Measurements from ENCODE around the gene MDGA2.

Gene MDGA2

DNA sequence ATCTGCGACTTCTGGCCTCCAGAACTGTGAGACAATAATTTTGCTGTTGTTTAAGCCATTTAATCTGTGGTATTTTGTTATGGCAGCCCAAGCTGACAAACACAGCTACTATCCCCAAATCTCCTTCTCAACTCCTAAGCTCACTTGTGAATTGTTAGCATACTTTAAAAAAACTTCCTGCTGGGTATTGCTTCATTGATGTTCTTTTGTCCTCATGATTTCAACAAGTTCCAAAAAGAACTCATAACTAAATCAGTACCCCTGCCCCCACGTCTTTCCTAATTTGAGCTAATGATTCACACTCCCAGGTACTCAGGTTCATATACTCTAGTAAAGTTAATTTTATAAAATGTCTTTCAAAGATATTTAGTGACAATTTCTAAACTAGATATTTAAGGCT lies 125.5 kb downstream of the MDGA2 start:
- no peaks in the 10 kb centered on the region for H3K36me3 ChIP-seq (ENCODE audit: control insufficient read depth in 2 of 2, insufficient read depth in 2 of 2, low read length in 2 of 2)
- H3K27ac ChIP-seq (ENCODE audit: low read length), result no peak overlapping the region
- no peak overlapping the region for H3K9ac ChIP-seq (ENCODE audit: low read length in 2 of 2)
- H3K4me1 ChIP-seq (ENCODE audit: control insufficient read depth, insufficient read depth, low read length), result no peaks in the 10 kb centered on the region
- no peak overlapping the region for H3K4me3 ChIP-seq (ENCODE audit: low read length in 2 of 2)
- no peaks in the 10 kb centered on the region for H3K9me3 ChIP-seq (ENCODE audit: control insufficient read depth in 2 of 2, low read length in 2 of 2)
- H3K27me3 ChIP-seq (ENCODE audit: control insufficient read depth in 1 of 2, insufficient read depth in 2 of 2, low read length in 2 of 2), result no peaks in the 10 kb centered on the region

DNA sequence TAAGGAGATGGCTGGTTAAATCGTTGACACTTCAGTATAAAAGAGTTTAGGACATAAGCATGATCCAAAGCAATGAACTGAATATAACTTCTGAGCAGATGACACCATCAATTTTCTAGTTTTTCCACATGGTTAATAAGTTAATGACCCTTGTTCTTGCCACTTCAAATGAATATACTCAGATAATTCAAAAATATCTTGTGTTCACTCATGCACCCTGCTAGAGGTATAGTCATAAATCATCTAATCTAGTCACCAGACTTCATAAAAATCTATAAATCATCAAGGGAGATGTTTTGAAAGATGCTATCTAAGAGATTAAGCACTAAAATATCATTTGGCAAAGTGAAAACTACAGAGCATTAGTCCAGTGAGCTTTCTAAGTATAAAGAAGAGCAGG lies 131.9 kb downstream of the MDGA2 start:
- no peaks in the 10 kb centered on the region for H3K9me3 ChIP-seq (ENCODE audit: control insufficient read depth in 2 of 2, low read length in 2 of 2)
- no peaks in the 10 kb centered on the region for H3K27me3 ChIP-seq (ENCODE audit: control insufficient read depth in 1 of 2, insufficient read depth in 2 of 2, low read length in 2 of 2)
- H3K4me1 ChIP-seq (ENCODE audit: control insufficient read depth, insufficient read depth, low read length), result no peaks in the 10 kb centered on the region
- H3K4me3 ChIP-seq (ENCODE audit: low read length in 2 of 2), result no peak overlapping the region
- H3K9ac ChIP-seq (ENCODE audit: low read length in 2 of 2), result no peak overlapping the region
- no peaks in the 10 kb centered on the region for H3K36me3 ChIP-seq (ENCODE audit: control insufficient read depth in 2 of 2, insufficient read depth in 2 of 2, low read length in 2 of 2)
- H3K27ac ChIP-seq (ENCODE audit: low read length), result no peak overlapping the region

DNA sequence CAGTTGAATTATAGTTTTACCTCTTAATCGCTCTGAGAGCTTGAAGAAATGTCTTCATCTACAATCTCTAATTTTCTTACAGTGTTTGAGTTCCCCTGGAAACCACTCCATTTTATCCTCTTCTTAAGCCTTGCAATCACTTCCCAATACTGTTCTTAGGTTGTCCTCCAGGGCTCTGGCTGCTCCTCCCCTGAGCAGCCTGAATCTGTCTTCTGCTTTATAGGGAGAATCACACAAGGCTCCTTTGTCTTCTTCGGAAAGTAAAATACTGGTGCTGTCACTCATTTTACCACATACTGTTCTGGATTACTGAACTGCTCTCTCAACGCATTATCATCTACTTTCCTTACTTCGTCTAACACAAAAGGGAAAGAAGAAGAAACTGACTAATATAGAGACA lies 133.7 kb downstream of the MDGA2 start:
- Histone ChIP-seq H3K4me3 (ENCODE audit: low read length in 2 of 2) (no peak overlapping the region), H3K27ac (ENCODE audit: low read length) (no peak overlapping the region), H3K27me3 (ENCODE audit: control insufficient read depth in 1 of 2, insufficient read depth in 2 of 2, low read length in 2 of 2) (no peaks in the 10 kb centered on the region), H3K9me3 (ENCODE audit: control insufficient read depth in 2 of 2, low read length in 2 of 2) (no peaks in the 10 kb centered on the region), H3K36me3 (ENCODE audit: control insufficient read depth in 2 of 2, insufficient read depth in 2 of 2, low read length in 2 of 2) (no peaks in the 10 kb centered on the region), H3K4me1 (ENCODE audit: control insufficient read depth, insufficient read depth, low read length) (no peaks in the 10 kb centered on the region), H3K9ac (ENCODE audit: low read length in 2 of 2) (no peak overlapping the region)

DNA sequence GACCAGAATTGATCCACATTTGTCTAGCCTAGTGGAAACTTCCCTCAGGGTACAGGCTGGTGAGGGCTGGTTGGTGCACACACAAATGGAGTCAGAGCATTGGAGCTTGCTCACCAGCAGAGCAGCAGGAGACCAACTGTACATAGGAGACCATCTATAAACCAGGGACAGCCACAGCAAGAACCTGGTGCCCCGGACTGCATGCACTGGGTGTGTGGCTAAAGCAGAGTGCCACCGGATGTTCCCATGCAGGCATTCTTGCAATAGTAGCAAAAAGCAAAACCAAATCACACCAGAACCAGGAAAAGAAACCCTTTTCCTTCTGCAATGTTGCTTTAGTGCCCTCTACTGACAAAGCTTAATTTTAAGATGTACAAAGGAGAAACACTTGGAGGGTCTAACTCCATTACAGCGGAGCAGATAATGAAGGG lies 136.4 kb downstream of the MDGA2 start:
- Histone ChIP-seq H3K9me3 (ENCODE audit: control insufficient read depth in 2 of 2, low read length in 2 of 2) (no peaks in the 10 kb centered on the region), H3K36me3 (ENCODE audit: control insufficient read depth in 2 of 2, insufficient read depth in 2 of 2, low read length in 2 of 2) (no peaks in the 10 kb centered on the region), H3K4me1 (ENCODE audit: control insufficient read depth, insufficient read depth, low read length) (no peaks in the 10 kb centered on the region), H3K4me3 (ENCODE audit: low read length in 2 of 2) (no peak overlapping the region), H3K27me3 (ENCODE audit: control insufficient read depth in 1 of 2, insufficient read depth in 2 of 2, low read length in 2 of 2) (no peaks in the 10 kb centered on the region), H3K9ac (ENCODE audit: low read length in 2 of 2) (no peak overlapping the region), H3K27ac (ENCODE audit: low read length) (no peak overlapping the region)

DNA sequence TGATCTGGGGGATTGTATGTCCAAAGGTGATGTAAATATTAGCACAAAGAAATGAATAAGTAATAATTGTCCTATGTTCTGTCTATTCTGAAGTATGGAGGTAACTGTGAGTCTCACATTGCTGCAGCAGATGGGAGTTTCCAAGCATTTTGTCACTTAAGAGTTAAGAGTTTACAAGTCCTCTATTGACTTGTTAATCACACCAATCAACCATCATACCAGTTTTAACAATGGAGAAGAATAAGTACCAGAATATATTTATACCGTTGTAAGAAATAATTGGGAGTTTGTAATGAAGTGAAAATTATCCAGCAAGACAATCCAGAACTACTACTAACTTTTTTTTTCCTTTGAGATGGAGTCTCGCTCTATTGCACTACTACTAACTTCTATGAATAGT lies 139.1 kb downstream of the MDGA2 start:
- Histone ChIP-seq H3K9me3 (ENCODE audit: control insufficient read depth in 2 of 2, low read length in 2 of 2) (no peaks in the 10 kb centered on the region), H3K9ac (ENCODE audit: low read length in 2 of 2) (no peak overlapping the region), H3K4me1 (ENCODE audit: control insufficient read depth, insufficient read depth, low read length) (no peaks in the 10 kb centered on the region), H3K4me3 (ENCODE audit: low read length in 2 of 2) (no peak overlapping the region), H3K27me3 (ENCODE audit: control insufficient read depth in 1 of 2, insufficient read depth in 2 of 2, low read length in 2 of 2) (no peaks in the 10 kb centered on the region), H3K27ac (ENCODE audit: low read length) (no peak overlapping the region), H3K36me3 (ENCODE audit: control insufficient read depth in 2 of 2, insufficient read depth in 2 of 2, low read length in 2 of 2) (no peaks in the 10 kb centered on the region)

DNA sequence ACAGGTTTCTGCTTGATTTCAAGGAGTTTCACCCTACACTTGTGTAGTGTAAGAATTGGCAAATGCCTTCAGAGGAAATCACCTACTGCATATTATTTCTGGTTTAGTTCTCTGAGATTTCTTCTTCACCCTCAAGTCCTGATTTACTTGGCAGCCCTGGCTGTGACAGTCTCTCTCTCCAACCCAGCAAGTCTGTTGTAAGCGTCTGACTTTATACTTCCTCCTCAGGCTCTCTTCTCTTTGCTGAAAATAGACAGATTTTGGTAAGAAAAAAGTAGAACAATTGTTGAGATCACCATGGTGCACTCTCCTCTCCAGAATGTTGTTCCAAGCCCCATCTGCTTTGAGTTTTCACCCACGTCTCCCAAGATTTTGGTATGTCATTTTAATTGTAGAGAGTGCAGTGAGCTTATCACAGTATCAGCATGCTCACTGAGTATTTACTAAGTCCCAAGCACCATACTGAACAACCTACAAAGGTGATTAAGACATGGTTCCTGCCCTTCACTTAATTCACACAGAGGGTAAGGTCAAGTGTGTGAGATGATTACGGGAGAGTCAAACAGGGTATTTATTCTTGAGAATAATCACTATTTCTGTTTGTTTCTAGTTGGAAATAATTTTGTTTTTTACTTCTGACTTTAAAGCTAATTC lies 148.7 kb downstream of the MDGA2 start:
- H3K9ac ChIP-seq (ENCODE audit: low read length in 2 of 2), result no peak overlapping the region
- H3K27me3 ChIP-seq (ENCODE audit: control insufficient read depth in 1 of 2, insufficient read depth in 2 of 2, low read length in 2 of 2), result no peaks in the 10 kb centered on the region
- H3K4me3 ChIP-seq (ENCODE audit: low read length in 2 of 2), result no peak overlapping the region
- H3K4me1 ChIP-seq (ENCODE audit: control insufficient read depth, insufficient read depth, low read length), result no peaks in the 10 kb centered on the region
- no peaks in the 10 kb centered on the region for H3K36me3 ChIP-seq (ENCODE audit: control insufficient read depth in 2 of 2, insufficient read depth in 2 of 2, low read length in 2 of 2)
- H3K9me3 ChIP-seq (ENCODE audit: control insufficient read depth in 2 of 2, low read length in 2 of 2), result no peaks in the 10 kb centered on the region
- no peak overlapping the region for H3K27ac ChIP-seq (ENCODE audit: low read length)

DNA sequence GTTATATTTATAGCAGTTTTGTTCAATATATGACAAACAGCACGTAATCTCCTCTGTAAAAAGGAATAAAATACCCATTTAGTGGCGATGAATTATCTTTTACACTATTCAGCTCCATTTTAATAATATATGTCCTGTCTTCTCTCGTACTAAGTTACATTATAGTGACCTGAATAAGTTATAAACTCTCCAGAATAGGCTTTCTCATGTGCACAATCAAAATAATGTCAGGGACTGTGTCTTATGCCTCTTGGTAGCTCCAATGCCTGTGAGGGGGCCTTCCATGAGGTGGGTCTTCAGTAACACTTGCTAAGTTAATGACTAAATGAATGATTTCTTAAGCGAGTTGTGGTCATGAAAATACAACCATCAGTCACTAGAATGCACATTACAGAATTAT lies 150.9 kb downstream of the MDGA2 start:
- no peaks in the 10 kb centered on the region for H3K4me1 ChIP-seq (ENCODE audit: control insufficient read depth, insufficient read depth, low read length)
- no peak overlapping the region for H3K4me3 ChIP-seq (ENCODE audit: low read length in 2 of 2)
- H3K27ac ChIP-seq (ENCODE audit: low read length), result no peak overlapping the region
- H3K9me3 ChIP-seq (ENCODE audit: control insufficient read depth in 2 of 2, low read length in 2 of 2), result no peaks in the 10 kb centered on the region
- H3K9ac ChIP-seq (ENCODE audit: low read length in 2 of 2), result no peak overlapping the region
- no peaks in the 10 kb centered on the region for H3K27me3 ChIP-seq (ENCODE audit: control insufficient read depth in 1 of 2, insufficient read depth in 2 of 2, low read length in 2 of 2)
- H3K36me3 ChIP-seq (ENCODE audit: control insufficient read depth in 2 of 2, insufficient read depth in 2 of 2, low read length in 2 of 2), result no peaks in the 10 kb centered on the region

DNA sequence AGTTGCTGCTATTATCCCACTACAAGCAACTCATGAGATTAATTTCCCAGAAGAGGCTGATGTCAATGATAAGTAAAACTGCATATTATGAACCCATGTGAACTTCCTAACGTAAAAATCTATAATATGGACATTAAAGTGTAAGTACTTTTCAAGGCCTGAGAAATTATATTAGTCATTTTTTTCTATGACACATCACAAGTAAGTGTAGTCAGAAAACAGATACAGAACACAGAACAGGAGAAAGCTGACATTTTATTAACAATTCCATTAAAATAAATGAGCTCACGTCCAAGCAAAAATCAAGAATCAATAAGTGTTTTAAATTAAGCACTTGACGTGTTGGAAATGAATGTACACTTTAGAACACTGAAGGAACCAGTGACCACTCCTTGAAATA lies 155.0 kb downstream of the MDGA2 start:
- Histone ChIP-seq H3K4me3 (ENCODE audit: low read length in 2 of 2) (no peak overlapping the region), H3K9me3 (ENCODE audit: control insufficient read depth in 2 of 2, low read length in 2 of 2) (no peaks in the 10 kb centered on the region), H3K9ac (ENCODE audit: low read length in 2 of 2) (no peak overlapping the region), H3K36me3 (ENCODE audit: control insufficient read depth in 2 of 2, insufficient read depth in 2 of 2, low read length in 2 of 2) (no peaks in the 10 kb centered on the region), H3K4me1 (ENCODE audit: control insufficient read depth, insufficient read depth, low read length) (no peaks in the 10 kb centered on the region), H3K27ac (ENCODE audit: low read length) (no peak overlapping the region), H3K27me3 (ENCODE audit: control insufficient read depth in 1 of 2, insufficient read depth in 2 of 2, low read length in 2 of 2) (no peaks in the 10 kb centered on the region)

DNA sequence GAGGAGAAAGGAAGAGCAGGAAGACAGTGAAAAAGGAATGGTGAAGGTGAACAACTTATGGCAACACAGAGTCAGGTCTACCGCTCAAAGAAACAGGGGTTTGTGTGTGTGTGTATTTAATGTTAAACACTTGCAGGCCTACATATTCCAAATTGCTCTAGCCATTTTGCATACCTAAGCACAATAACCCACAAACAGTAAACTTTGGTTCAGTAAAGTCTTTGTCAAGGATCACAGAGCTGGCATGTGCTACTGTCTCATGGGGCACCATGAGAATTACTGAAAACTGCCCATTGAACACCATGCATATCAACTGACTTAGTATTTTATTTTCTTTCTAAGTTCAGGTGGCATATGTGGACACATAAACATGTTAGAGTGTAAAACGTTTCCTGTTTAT lies 163.6 kb downstream of the MDGA2 start:
- H3K4me3 ChIP-seq (ENCODE audit: low read length in 2 of 2), result no peak overlapping the region
- no peak overlapping the region for H3K27ac ChIP-seq (ENCODE audit: low read length)
- no peaks in the 10 kb centered on the region for H3K4me1 ChIP-seq (ENCODE audit: control insufficient read depth, insufficient read depth, low read length)
- no peaks in the 10 kb centered on the region for H3K9me3 ChIP-seq (ENCODE audit: control insufficient read depth in 2 of 2, low read length in 2 of 2)
- no peak overlapping the region for H3K9ac ChIP-seq (ENCODE audit: low read length in 2 of 2)
- H3K36me3 ChIP-seq (ENCODE audit: control insufficient read depth in 2 of 2, insufficient read depth in 2 of 2, low read length in 2 of 2), result no peaks in the 10 kb centered on the region
- H3K27me3 ChIP-seq (ENCODE audit: control insufficient read depth in 1 of 2, insufficient read depth in 2 of 2, low read length in 2 of 2), result no peaks in the 10 kb centered on the region

DNA sequence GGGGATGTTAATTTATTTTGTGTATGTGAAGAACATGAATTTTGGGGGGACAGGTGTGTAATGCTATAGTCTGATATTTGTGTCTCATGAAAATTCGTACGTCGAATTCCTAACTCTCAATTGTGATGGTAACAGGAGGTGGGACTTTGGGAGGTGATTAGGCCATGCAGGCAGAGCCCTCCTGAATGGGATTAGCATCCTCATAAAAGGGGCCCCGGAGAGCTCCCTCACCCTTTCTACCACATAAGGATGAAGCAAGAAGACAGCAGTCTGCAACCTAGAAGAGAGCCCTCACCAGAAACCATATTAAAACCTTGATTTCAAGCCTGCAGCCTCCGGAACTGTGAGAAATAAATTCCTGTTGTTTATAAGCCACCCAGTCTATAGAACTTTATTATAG lies 165.4 kb downstream of the MDGA2 start:
- Histone ChIP-seq H3K9me3 (ENCODE audit: control insufficient read depth in 2 of 2, low read length in 2 of 2) (no peaks in the 10 kb centered on the region), H3K36me3 (ENCODE audit: control insufficient read depth in 2 of 2, insufficient read depth in 2 of 2, low read length in 2 of 2) (no peaks in the 10 kb centered on the region), H3K4me1 (ENCODE audit: control insufficient read depth, insufficient read depth, low read length) (no peaks in the 10 kb centered on the region), H3K9ac (ENCODE audit: low read length in 2 of 2) (no peak overlapping the region), H3K4me3 (ENCODE audit: low read length in 2 of 2) (no peak overlapping the region), H3K27me3 (ENCODE audit: control insufficient read depth in 1 of 2, insufficient read depth in 2 of 2, low read length in 2 of 2) (no peaks in the 10 kb centered on the region), H3K27ac (ENCODE audit: low read length) (no peak overlapping the region)

DNA sequence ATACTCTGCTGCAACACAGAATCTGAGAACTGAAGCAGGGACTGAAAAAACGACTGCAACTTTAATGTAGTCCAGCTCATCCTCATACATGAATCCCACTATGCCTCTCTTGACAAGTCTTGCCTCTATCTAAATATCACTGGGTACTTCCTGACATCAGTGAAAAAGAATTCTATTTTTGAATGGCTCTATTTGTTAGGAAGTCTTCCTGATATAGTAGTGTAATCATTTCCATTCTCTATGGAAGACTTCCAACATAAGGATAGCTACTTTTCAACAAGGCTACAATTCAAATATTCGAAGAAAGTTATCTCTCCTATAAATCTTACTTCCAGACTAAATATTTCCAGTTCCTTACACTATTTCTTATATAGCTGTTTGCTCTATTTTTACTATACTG lies 167.5 kb downstream of the MDGA2 start:
- Histone ChIP-seq H3K9me3 (ENCODE audit: control insufficient read depth in 2 of 2, low read length in 2 of 2) (no peaks in the 10 kb centered on the region), H3K27ac (ENCODE audit: low read length) (no peak overlapping the region), H3K27me3 (ENCODE audit: control insufficient read depth in 1 of 2, insufficient read depth in 2 of 2, low read length in 2 of 2) (no peaks in the 10 kb centered on the region), H3K9ac (ENCODE audit: low read length in 2 of 2) (no peak overlapping the region), H3K4me3 (ENCODE audit: low read length in 2 of 2) (no peak overlapping the region), H3K4me1 (ENCODE audit: control insufficient read depth, insufficient read depth, low read length) (no peaks in the 10 kb centered on the region), H3K36me3 (ENCODE audit: control insufficient read depth in 2 of 2, insufficient read depth in 2 of 2, low read length in 2 of 2) (no peaks in the 10 kb centered on the region)
